Body of pancreas (tissue), 4 donors: Measurements from ENCODE around the gene TLX2.

Experiments used
- POLR2A ChIP-seq, 3 donors: fragments of 450-650 bp; IDR thresholded peaks; one replicate each; pipeline ENCODE4 v1.6.1; 2016; ENCODE audit warnings: antibody characterized with exemption in 3 of 3, mild to moderate bottlenecking in 2 of 3
- TF ChIP-seq, protein P1 (sequence below), 7 experiments: fragments of 450-650 bp in 4 of 7; fragments of 200-600 bp in 3 of 7; sonication (generic) in 3 of 7; IDR thresholded peaks; one replicate each; pipeline ENCODE4 v1.5.1; 2016 to 2019; ENCODE audit warnings: antibody characterized with exemption in 7 of 7

DNA sequence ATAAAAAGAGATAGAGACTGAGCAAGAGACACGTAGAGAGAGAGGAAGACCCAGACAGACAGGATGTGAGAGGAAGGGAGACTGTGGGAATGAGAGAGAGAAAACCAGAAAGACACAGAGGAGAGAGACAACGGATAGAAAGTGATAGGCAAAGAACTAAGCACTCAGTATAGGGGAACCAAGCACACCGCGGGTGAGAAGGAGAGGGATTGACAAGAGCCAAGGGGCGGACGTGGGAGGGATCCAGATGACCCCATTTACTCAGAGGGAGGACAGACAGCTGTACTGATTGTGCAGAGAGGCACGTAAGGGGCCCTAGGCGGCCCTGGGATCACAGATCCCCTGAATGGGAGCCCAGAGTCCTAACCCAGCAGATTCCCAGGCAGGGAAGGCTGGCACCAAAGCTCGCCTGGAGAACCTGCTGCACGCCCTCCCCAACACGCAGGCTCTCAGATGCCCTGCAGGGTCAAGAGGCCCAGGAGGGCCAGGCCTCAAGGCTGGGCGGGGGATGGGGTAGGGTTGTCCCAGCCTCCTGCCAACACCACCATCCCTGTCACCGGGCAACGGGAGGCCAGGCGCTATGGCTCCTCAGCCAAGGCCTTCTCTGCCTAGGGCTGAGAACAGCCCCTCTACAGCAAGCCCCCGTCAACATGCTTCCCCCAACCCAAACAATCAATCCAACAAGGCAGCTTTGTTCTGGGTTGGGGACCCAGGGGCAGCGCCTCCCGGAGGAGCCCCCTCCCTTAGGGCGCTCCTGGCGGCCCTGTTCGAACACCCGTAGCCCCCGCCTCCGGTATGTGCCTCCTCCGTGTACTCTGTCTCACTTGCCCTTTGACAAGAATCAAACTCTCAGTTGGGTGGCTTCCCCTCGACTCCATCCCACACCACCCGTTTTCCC, 38.9 kb downstream of the TLX2 start:
- TF ChIP-seq, protein P1, sequence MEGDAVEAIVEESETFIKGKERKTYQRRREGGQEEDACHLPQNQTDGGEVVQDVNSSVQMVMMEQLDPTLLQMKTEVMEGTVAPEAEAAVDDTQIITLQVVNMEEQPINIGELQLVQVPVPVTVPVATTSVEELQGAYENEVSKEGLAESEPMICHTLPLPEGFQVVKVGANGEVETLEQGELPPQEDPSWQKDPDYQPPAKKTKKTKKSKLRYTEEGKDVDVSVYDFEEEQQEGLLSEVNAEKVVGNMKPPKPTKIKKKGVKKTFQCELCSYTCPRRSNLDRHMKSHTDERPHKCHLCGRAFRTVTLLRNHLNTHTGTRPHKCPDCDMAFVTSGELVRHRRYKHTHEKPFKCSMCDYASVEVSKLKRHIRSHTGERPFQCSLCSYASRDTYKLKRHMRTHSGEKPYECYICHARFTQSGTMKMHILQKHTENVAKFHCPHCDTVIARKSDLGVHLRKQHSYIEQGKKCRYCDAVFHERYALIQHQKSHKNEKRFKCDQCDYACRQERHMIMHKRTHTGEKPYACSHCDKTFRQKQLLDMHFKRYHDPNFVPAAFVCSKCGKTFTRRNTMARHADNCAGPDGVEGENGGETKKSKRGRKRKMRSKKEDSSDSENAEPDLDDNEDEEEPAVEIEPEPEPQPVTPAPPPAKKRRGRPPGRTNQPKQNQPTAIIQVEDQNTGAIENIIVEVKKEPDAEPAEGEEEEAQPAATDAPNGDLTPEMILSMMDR (IDR thresholded peaks at IDR 0.05), result no peak
- TF ChIP-seq POLR2A (IDR thresholded peaks at IDR 0.05), result no peak
